Memory B cell (primary cell): ENCODE measurements around the gene NDUFAF4.

ENCODE experiments used
- ATAC-seq: fragments of 150-1000 bp; cut with Tn5 transposase; 2 replicates; pipeline ENCODE4 v1.10.0; 2021; ENCODE audit warnings: low read depth, mild to moderate bottlenecking, moderate library complexity
- DNase-seq, 2 donors: peaks; one replicate each; pipeline ENCODE4 v3.0.0; 2022; ENCODE audit warnings: low spot score in 2 of 2
- H3K27ac Mint-ChIP-seq: one replicate; pipeline ENCODE4 v1.8.0; 2022; ENCODE audit warnings: mild to moderate bottlenecking, moderate library complexity, mixed read lengths
- H3K27me3 Mint-ChIP-seq: one replicate; pipeline ENCODE4 v1.8.0; 2022; ENCODE audit warnings: mixed read lengths
- H3K36me3 Mint-ChIP-seq: one replicate; pipeline ENCODE4 v1.8.0; 2022; ENCODE audit warnings: mild to moderate bottlenecking, mixed read lengths
- H3K4me1 Mint-ChIP-seq: one replicate; pipeline ENCODE4 v1.8.0; 2022; ENCODE audit warnings: mixed read lengths
- H3K4me3 Mint-ChIP-seq: one replicate; pipeline ENCODE4 v1.8.0; 2022; ENCODE audit warnings: mild to moderate bottlenecking, moderate library complexity, mixed read lengths
- H3K9me3 Mint-ChIP-seq: one replicate; pipeline ENCODE4 v1.8.0; 2022; ENCODE audit warnings: mixed read lengths

Gene NDUFAF4

GRCh38 chr6:96897396-96898240 is at the start of gene NDUFAF4:
TSS of gene NDUFAF4 (minus strand) at chr6:96897891. CDS start at chr6:96897801, 90 bp downstream.
- H3K27me3 Mint-ChIP-seq = peaks cover 2% of the 10 kb centered on the region
- ATAC-seq (peak; percentile 88), DNase-seq (peak; percentile 94 to 96)
- no peaks in the 10 kb centered on the region for H3K9me3 Mint-ChIP-seq
- H3K36me3 Mint-ChIP-seq = peaks cover 3% of the 10 kb centered on the region
- H3K27ac Mint-ChIP-seq = peak within 1 kb of the TSS; percentile 81
- H3K4me3 Mint-ChIP-seq = peak within 1 kb of the TSS; percentile 84
- H3K4me1 Mint-ChIP-seq = peaks cover 13% of the 10 kb centered on the region

DNA sequence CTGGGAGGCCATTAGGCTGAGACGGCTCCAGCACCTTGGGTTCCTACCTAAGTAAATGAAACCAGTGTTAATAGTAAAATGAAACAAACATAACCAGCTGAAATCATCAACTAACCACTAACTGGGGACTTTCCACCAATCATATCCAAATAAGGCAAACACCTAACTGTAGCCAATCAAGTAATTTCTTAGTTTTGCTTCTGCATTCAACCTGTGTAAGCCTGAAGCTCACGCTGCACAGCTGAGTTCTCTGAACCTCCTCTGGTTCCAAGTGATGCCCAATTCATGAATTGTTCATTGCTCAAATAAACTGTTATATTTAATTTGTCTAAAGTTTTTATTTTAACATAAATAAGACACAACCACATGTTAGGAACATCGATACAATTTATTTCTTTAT is 49.4 kb upstream of the NDUFAF4 start:
- peaks cover 8% of the 10 kb centered on the region for H3K36me3 Mint-ChIP-seq
- DNase-seq = peak in 1 of 2 donors; percentile 6
- peaks cover 3% of the 10 kb centered on the region for H3K4me1 Mint-ChIP-seq
- no peak overlapping the region for H3K4me3 Mint-ChIP-seq
- peak; percentile 97 for ATAC-seq
- H3K27ac Mint-ChIP-seq = no peak overlapping the region
- H3K9me3 Mint-ChIP-seq = peaks cover 4% of the 10 kb centered on the region
- no peaks in the 10 kb centered on the region for H3K27me3 Mint-ChIP-seq

GRCh38 chr6:96943555-96944215 is 46.0 kb upstream of the NDUFAF4 start:
- Mint-ChIP-seq H3K36me3 (peaks cover 5% of the 10 kb centered on the region), H3K9me3 (peaks cover 1% of the 10 kb centered on the region), H3K27ac (no peak overlapping the region), H3K4me1 (peaks cover 3% of the 10 kb centered on the region), H3K4me3 (no peak overlapping the region), H3K27me3 (no peaks in the 10 kb centered on the region)
- ATAC-seq = no peak
- DNase-seq = no peak

DNA sequence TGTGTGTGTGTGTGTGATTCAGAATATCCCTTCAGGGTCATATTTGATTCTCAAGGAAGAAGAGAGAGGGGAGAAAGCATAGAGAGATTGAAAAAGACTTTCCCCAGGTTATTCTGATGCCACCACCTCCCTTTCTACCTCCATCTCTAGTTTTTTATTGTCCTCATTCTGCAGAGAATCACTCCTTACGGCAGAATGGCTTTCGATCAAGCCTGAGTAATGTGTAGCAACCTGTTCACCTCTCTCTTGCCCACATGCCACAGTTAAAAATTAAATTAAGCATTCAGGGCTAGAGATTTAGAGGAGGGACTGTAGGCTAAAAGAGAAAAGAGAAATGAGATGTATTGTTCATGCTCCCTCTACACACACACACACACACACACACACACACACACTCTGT is 45.0 kb upstream of the NDUFAF4 start:
- peaks cover 3% of the 10 kb centered on the region for H3K4me1 Mint-ChIP-seq
- peaks cover 4% of the 10 kb centered on the region for H3K36me3 Mint-ChIP-seq
- H3K4me3 Mint-ChIP-seq = no peak overlapping the region
- ATAC-seq (no peak), DNase-seq (no peak)
- H3K9me3 Mint-ChIP-seq = no peaks in the 10 kb centered on the region
- peaks cover 2% of the 10 kb centered on the region for H3K27me3 Mint-ChIP-seq
- no peak overlapping the region for H3K27ac Mint-ChIP-seq

DNA sequence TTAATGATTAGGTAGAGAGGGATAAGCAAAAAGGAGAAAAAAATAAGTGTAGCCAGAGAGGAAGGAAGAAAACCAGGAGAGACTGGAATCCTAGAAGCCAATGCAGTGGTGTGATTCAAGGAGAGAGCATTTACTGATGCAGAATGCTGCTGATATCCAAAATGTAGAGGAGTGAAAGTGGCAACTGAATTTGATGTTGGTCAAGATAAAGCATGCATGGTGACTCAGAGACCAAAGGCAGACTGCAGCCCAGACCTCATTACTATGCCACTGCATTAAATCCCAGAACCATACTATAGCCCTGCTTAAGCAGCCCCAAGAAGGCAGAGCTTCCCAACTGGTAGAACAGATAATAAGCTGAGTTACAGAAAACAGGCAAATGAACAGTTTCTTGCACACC is 42.6 kb upstream of the NDUFAF4 start:
- Mint-ChIP-seq H3K27ac (no peak overlapping the region), H3K27me3 (peaks cover 10% of the 10 kb centered on the region), H3K9me3 (no peaks in the 10 kb centered on the region), H3K36me3 (peaks cover 7% of the 10 kb centered on the region), H3K4me3 (no peak overlapping the region), H3K4me1 (peaks cover 2% of the 10 kb centered on the region)
- DNase-seq (no peak), ATAC-seq (no peak)

DNA sequence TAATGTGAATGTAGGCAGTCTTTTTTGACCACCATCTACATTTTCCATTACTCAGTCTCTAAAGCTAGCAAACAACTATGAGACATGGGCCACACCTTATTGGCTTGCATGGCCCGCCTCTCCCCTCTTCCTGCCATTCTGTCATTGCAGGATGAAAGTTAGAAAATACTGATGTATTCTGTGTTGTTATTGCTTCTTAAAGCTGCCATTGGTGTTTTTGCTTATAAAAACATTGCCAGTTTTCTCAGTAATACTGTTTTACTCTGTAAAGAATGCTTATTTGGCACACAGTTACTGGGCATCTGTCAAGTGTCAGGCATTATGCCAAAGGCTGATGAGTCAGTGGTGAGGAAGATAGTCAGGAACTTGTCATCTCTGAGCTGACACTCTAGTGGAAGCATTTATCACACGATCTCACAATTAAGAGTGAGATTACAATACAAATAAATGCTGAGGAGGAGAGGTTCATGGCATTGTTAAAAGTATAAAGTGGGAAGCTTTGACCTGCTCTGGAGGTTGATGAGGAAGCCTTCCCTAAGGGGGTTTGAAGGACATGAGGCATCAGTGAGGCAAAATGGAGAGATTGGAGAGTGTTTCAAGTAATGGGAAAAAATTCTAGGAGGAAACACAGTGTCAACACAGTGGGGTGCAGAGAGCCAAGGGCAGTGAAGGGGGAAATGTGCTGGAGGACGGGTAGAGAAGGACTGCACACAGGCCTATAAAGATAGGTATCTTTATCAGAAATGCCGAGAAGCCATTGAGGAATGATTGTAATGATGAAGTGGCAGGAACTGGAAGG is 41.5 kb upstream of the NDUFAF4 start:
- Mint-ChIP-seq H3K27ac (no peak overlapping the region), H3K4me3 (no peak overlapping the region), H3K36me3 (peaks cover 7% of the 10 kb centered on the region), H3K9me3 (no peaks in the 10 kb centered on the region), H3K27me3 (peaks cover 10% of the 10 kb centered on the region), H3K4me1 (peaks cover 2% of the 10 kb centered on the region)
- ATAC-seq = no peak
- no peak for DNase-seq

GRCh38 chr6:96934087-96934486 is 36.4 kb upstream of the NDUFAF4 start:
- H3K4me3 Mint-ChIP-seq = no peak overlapping the region
- DNase-seq (no peak), ATAC-seq (no peak)
- H3K4me1 Mint-ChIP-seq = peaks cover 2% of the 10 kb centered on the region
- H3K27ac Mint-ChIP-seq = no peak overlapping the region
- H3K27me3 Mint-ChIP-seq = peaks cover 10% of the 10 kb centered on the region
- no peaks in the 10 kb centered on the region for H3K9me3 Mint-ChIP-seq
- H3K36me3 Mint-ChIP-seq = peaks cover 3% of the 10 kb centered on the region

DNA sequence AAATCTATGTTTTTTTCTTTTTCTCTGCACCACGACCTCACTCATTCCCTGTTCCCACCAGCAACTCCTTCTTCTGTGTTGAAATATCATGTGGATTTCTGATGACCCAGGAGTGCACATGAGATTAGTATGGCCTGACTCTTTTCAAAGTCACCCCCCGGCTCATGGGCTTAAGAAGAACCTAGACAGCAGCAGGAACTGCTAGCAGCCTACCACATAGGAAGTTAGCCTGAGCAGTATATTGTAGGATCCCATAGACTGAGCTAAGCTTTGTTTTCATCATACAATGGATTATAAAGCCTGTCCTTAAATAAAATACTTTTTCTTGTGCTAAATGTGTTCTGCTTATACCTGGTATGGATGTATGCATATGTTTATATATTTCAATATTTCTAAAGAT is 33.5 kb upstream of the NDUFAF4 start:
- H3K4me1 Mint-ChIP-seq = no peaks in the 10 kb centered on the region

DNA sequence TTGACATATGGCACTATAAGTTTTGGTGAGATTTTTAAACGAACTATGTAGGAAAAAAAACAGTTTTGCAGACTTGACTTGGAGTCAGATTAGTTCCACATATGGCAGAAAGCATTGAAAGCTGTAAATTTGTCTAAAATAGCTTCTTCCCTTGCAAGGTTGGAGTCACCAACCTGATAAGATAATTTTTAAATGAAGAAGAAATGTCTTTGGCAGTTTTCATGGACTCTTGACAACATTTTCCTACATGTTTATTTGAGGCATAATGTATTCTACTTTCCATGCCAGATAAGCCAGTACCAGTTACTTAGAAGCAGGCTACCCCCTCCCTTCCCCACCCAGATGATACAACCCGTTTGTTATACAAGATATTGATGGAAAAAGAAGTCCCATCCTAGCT is 32.0 kb upstream of the NDUFAF4 start:
- Mint-ChIP-seq H3K4me3 (no peak overlapping the region), H3K27me3 (no peaks in the 10 kb centered on the region), H3K27ac (no peak overlapping the region), H3K4me1 (peaks cover 4% of the 10 kb centered on the region), H3K36me3 (no peaks in the 10 kb centered on the region), H3K9me3 (no peaks in the 10 kb centered on the region)
- DNase-seq (no peak), ATAC-seq (no peak)

More for the DNA sequence above, 33.5 kb upstream of the NDUFAF4 start:
- no peaks in the 10 kb centered on the region for H3K27me3 Mint-ChIP-seq
- H3K4me3 Mint-ChIP-seq = no peak overlapping the region
- no peaks in the 10 kb centered on the region for H3K36me3 Mint-ChIP-seq
- ATAC-seq (no peak), DNase-seq (no peak)
- no peak overlapping the region for H3K27ac Mint-ChIP-seq
- H3K9me3 Mint-ChIP-seq = no peaks in the 10 kb centered on the region

DNA sequence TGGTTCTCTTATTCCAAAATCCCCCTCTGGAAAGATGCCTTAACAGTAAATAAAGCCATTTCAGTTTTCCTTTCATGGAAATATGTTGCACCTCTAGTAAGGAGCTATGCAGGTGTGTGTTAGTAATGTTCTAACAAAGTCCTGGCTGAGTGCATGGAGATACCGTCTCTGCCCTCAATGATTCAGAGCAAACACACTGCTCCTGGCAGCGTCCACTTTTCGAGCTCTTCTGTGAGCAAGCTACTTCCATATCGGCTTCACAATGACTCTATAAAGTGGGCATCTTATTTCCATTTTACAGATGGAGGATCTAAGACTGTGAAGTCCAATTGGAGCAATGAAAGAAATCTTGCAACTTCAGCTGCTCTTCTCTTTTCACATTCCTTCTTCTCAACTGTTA is 30.0 kb upstream of the NDUFAF4 start:
- Mint-ChIP-seq H3K36me3 (no peaks in the 10 kb centered on the region), H3K4me3 (no peak overlapping the region), H3K27me3 (no peaks in the 10 kb centered on the region), H3K9me3 (no peaks in the 10 kb centered on the region), H3K27ac (no peak overlapping the region), H3K4me1 (peaks cover 8% of the 10 kb centered on the region)
- ATAC-seq = no peak
- DNase-seq = no peak

DNA sequence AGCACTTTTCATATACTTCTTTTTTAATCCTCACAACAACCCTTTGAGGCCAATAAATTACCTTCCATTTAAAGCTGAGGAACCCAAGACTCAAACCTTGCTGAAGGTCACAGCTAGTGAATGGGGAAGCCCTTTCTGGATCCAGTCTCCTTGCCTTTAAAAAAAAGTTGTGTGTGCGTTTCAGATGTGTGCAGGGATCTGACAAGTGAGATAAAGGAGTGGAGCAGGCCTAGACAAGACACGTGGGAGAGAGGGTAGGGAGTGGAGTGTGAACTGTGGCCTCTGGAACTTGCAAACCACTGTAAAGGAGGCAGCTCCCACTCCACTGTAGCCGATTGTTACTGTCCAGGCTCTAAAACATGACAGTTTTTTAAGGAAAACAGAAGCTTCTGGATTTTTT is 28.7 kb upstream of the NDUFAF4 start:
- no peaks in the 10 kb centered on the region for H3K9me3 Mint-ChIP-seq
- DNase-seq (no peak), ATAC-seq (no peak)
- H3K4me1 Mint-ChIP-seq = peaks cover 12% of the 10 kb centered on the region
- no peaks in the 10 kb centered on the region for H3K36me3 Mint-ChIP-seq
- peak overlapping the region; percentile 98 for H3K27ac Mint-ChIP-seq
- no peaks in the 10 kb centered on the region for H3K27me3 Mint-ChIP-seq
- no peak overlapping the region for H3K4me3 Mint-ChIP-seq

- H3K36me3 Mint-ChIP-seq = no peaks in the 10 kb centered on the region
- H3K4me1 Mint-ChIP-seq = peaks cover 12% of the 10 kb centered on the region
- no peaks in the 10 kb centered on the region for H3K9me3 Mint-ChIP-seq
- ATAC-seq (no peak), DNase-seq (no peak)
- H3K27ac Mint-ChIP-seq = peak overlapping the region; percentile 98
- H3K4me3 Mint-ChIP-seq = peak overlapping the region; percentile 99
- peaks cover 2% of the 10 kb centered on the region for H3K27me3 Mint-ChIP-seq
These were observed 27.6 kb upstream of the NDUFAF4 start for GRCh38 chr6:96925290-96925687.

GRCh38 chr6:96923871-96924493 is 26.3 kb upstream of the NDUFAF4 start:
- DNase-seq (no peak), ATAC-seq (peak; percentile 0)

More at GRCh38 chr6:96923871-96924493, 26.3 kb upstream of the NDUFAF4 start:
- Mint-ChIP-seq H3K27me3 (peaks cover 2% of the 10 kb centered on the region), H3K27ac (peak overlapping the region; percentile 98), H3K4me1 (peaks cover 12% of the 10 kb centered on the region), H3K36me3 (no peaks in the 10 kb centered on the region), H3K9me3 (no peaks in the 10 kb centered on the region), H3K4me3 (peak overlapping the region; percentile 99)
